K562 (cell line): ENCODE results near the gene SMOC2. TPM values are rescaled to one million over a fixed set of nuclear protein-coding genes. Genes with fewer than 3 reads are reported as not detected.

ENCODE experiments used
- ATAC-seq: fragments of 200-7000 bp; cut with Tn5 transposase; 3 replicates; pipeline ENCODE4 v1.9.1; 2020; ENCODE audit warnings: moderate library complexity
- BruUV-seq: library from RNA; stranded (reverse); fragments of 400-500 nt; replicated peaks from 2 replicates; lab custom pipeline; 2021; lab: Mats Ljungman, UMichigan
- CTCF ChIA-PET: fragments of 300-600 bp; formaldehyde crosslinking; extraction: SDS; loops from one replicate; lab custom pipeline; 2021; ENCODE audit warnings: low intra/inter-chr PET ratio; lab: Yijun Ruan, JAX
- POLR2A ChIA-PET: fragments of 300-600, 350-650 bp; sonication (Branson Sonifier 250); formaldehyde crosslinking; extraction: SDS; loops from one replicate; lab custom pipeline; 2021; ENCODE audit warnings: antibody characterized with exemption, inconsistent platforms; lab: Yijun Ruan, JAX
- DNase-seq, 4 experiments: peaks; one replicate each; pipeline versions ENCODE4 v3.0.0 to v3.0.0-alpha.2; 2011 to 2018; ENCODE audit warnings: low spot score in 3 of 4, mixed read lengths in 3 of 4; ENCODE audit errors: extremely low read depth in 1 of 4
- FAIRE-seq: peaks from 2 replicates; lab custom pipeline; 2011; peaks lifted over from hg19 to GRCh38; lab: Jason Lieb, UNC
- H2AFZ ChIP-seq: 2 replicates; pipeline ENCODE4 v1.6.0; 2011; ENCODE audit warnings: low read depth, low read length, control low read depth, inconsistent platforms
- H3K27ac ChIP-seq: fragments of 200-600 bp; 3 replicates; pipeline ENCODE4 v1.8.0; 2011; ENCODE audit warnings: low read depth, mild to moderate bottlenecking, control low read depth, inconsistent platforms, low read length, moderate library complexity, mixed read lengths; ENCODE audit errors: extremely low read depth
- H3K27me3 ChIP-seq, 2 experiments: fragments of 300-600 bp in 1 of 2; 2 replicates in 1 of 2; 3 replicates in 1 of 2; pipeline versions ENCODE4 v1.6.0 to v1.8.0; 2011; ENCODE audit warnings: inconsistent platforms in 2 of 2, low read length in 2 of 2, mild to moderate bottlenecking in 1 of 2, mixed read lengths in 1 of 2, moderate library complexity in 1 of 2; ENCODE audit not compliant: control insufficient read depth in 2 of 2, insufficient read depth in 2 of 2
- H3K36me3 ChIP-seq: fragments of 300-600 bp; 3 replicates; pipeline ENCODE4 v1.8.0; 2011; ENCODE audit warnings: mild to moderate bottlenecking, low read length, inconsistent platforms; ENCODE audit not compliant: control insufficient read depth, insufficient read depth
- H3K4me1 ChIP-seq, 2 experiments: fragments of 200-600 bp in 1 of 2; replicated peaks in 1 of 2; 2 replicates in 1 of 2; 3 replicates in 1 of 2; pipeline versions ENCODE4 v1.5.1 to v1.8.0; 2011; ENCODE audit warnings: inconsistent platforms in 2 of 2, low read length in 2 of 2, mild to moderate bottlenecking in 1 of 2, mixed read lengths in 1 of 2, moderate library complexity in 1 of 2; ENCODE audit not compliant: control insufficient read depth in 2 of 2, insufficient read depth in 2 of 2
- H3K4me2 ChIP-seq: 2 replicates; pipeline ENCODE4 v1.6.1; 2011; ENCODE audit warnings: low read length, control low read depth, inconsistent platforms, mixed read lengths; ENCODE audit not compliant: insufficient read depth
- H3K4me3 ChIP-seq: fragments of 200-600 bp; sonication (generic), shearing (Covaris generic); 2 replicates; pipeline ENCODE4 v1.5.1; 2016; ENCODE audit warnings: control low read depth, inconsistent platforms
- H3K79me2 ChIP-seq: fragments of 200-600 bp; 3 replicates; pipeline ENCODE4 v1.8.0; 2011; ENCODE audit warnings: low read length, inconsistent platforms; ENCODE audit not compliant: control insufficient read depth, insufficient read depth
- H3K9ac ChIP-seq, 2 experiments: 2 replicates each; pipeline versions ENCODE4 v1.6.0 to v1.6.1; 2011; ENCODE audit warnings: low read depth in 2 of 2, low read length in 2 of 2, control low read depth in 1 of 2, inconsistent platforms in 1 of 2, mild to moderate bottlenecking in 1 of 2, mixed read lengths in 1 of 2; ENCODE audit not compliant: insufficient read depth in 1 of 2
- H3K9me1 ChIP-seq: one replicate; pipeline ENCODE4 v1.6.0; 2011; ENCODE audit warnings: inconsistent platforms, mild to moderate bottlenecking, low read length, moderate library complexity; ENCODE audit not compliant: control insufficient read depth, insufficient read depth
- H3K9me3 ChIP-seq: replicated peaks from 2 replicates; pipeline ENCODE4 v1.5.1; 2011; ENCODE audit warnings: low read depth, low read length, inconsistent platforms; ENCODE audit not compliant: control insufficient read depth, insufficient read depth
- H4K20me1 ChIP-seq: replicated peaks from 2 replicates; pipeline ENCODE4 v1.6.1; 2011; ENCODE audit warnings: low read length, inconsistent platforms, mixed read lengths; ENCODE audit not compliant: control insufficient read depth, insufficient read depth
- AFF4 ChIP-seq: sonication (generic); formaldehyde crosslinking; IDR thresholded peaks from 2 replicates; pipeline ENCODE4 v1.8.0; 2023; ENCODE audit warnings: mild to moderate bottlenecking, missing genetic modification reagents
- BRCA1 ChIP-seq, 2 experiments: fragments of 450-650 bp in 1 of 2; sonication (generic) in 1 of 2; formaldehyde crosslinking in 1 of 2; IDR thresholded peaks; 2 replicates each; pipeline versions ENCODE4 v1.5.0 to v1.6.1; 2017 to 2020; ENCODE audit warnings: mild to moderate bottlenecking in 1 of 2, missing genetic modification reagents in 1 of 2
- L3MBTL2 ChIP-seq: fragments of 450-650 bp; IDR thresholded peaks from 2 replicates; pipeline ENCODE4 v1.6.1; 2016; ENCODE audit warnings: mild to moderate bottlenecking, moderate library complexity
- MAZ ChIP-seq, 2 experiments: fragments of 450-650 bp in 1 of 2; sonication (generic) in 1 of 2; formaldehyde crosslinking; IDR thresholded peaks in 1 of 2; conservative IDR thresholded peaks in 1 of 2; 2 replicates each; pipeline versions ENCODE4 v1.4.0 to v1.5.0; 2020; ENCODE audit warnings: mild to moderate bottlenecking in 1 of 2, missing genetic modification reagents in 1 of 2
- NFE2 ChIP-seq: IDR thresholded peaks from 2 replicates; pipeline ENCODE4 v1.6.1; 2014; ENCODE audit warnings: antibody characterized with exemption, low read depth
- POLR3G ChIP-seq: IDR thresholded peaks from 2 replicates; pipeline ENCODE4 v1.6.1; 2011; ENCODE audit not compliant: insufficient read length, insufficient replicate concordance; ENCODE audit errors: extremely low read depth
- PRPF4 ChIP-seq: fragments of 200-400 bp; formaldehyde crosslinking; IDR thresholded peaks from one replicate; pipeline ENCODE4 v1.6.1; 2017; ENCODE audit warnings: low read length, low read depth, mild to moderate bottlenecking; ENCODE audit not compliant: insufficient read depth, poor library complexity, severe bottlenecking
- RBM15 ChIP-seq: fragments of 200-400 bp; formaldehyde crosslinking; IDR thresholded peaks from 2 replicates; pipeline ENCODE4 v1.6.1; 2018; ENCODE audit warnings: mild to moderate bottlenecking, low read length, moderate library complexity; ENCODE audit not compliant: insufficient read depth
- RFX7 ChIP-seq: fragments of 250-450 bp; sonication (Bioruptor Pico); IDR thresholded peaks from 2 replicates; pipeline ENCODE4 v1.5.1; 2021; ENCODE audit warnings: mild to moderate bottlenecking
- ZNF133 ChIP-seq: fragments of 250-450 bp; sonication (Bioruptor Pico); IDR thresholded peaks from 2 replicates; pipeline ENCODE4 v1.4.0; 2020; ENCODE audit warnings: mild to moderate bottlenecking
- ZNF740 ChIP-seq, 3 experiments: fragments of 200-800 bp in 1 of 3; sonication (Bioruptor generic) in 1 of 3; sonication (generic) in 1 of 3; formaldehyde crosslinking in 1 of 3; IDR thresholded peaks; 2 replicates each; pipeline versions ENCODE4 v1.6.1 to v1.8.0; 2016 to 2022; ENCODE audit warnings: mild to moderate bottlenecking in 2 of 3, missing compliant biosample characterization in 2 of 3, missing genetic modification characterization in 2 of 3, missing genetic modification reagents in 1 of 3
- ZNF77 ChIP-seq: fragments of 250-450 bp; sonication (Bioruptor Pico); IDR thresholded peaks from 2 replicates; pipeline ENCODE4 v1.5.0; 2020
- WGBS: fragments of 100-300 bp; shearing (Covaris generic); methylation state at CpG from one replicate; pipeline ENCODE4 v1.1.6; 2016; ENCODE audit warnings: low coverage, mixed read lengths; ENCODE audit not compliant: insufficient coverage; ENCODE audit errors: missing lambda C conversion rate; 5-methylcytosine and 5-hydroxymethylcytosine counted together
- in situ Hi-C: fragments of 300-500 bp; cut with MboI; formaldehyde crosslinking; loops from 4 replicates; pipeline ENCODE4 v1.15.0; 2018; ENCODE audit warnings: inconsistent platforms, mixed read lengths
- intact Hi-C: fragments of 100-400 bp; cut with micrococcal nuclease; formaldehyde crosslinking; loops from 2 replicates; pipeline ENCODE4 v1.14.2; 2022
- polyA plus RNA-seq, 8 experiments: library from polyadenylated mRNA; depleted of rRNA in 4 of 8; stranded (reverse) in 5 of 8; unstranded in 3 of 8; fragments of >200 nt; fragmentation: Nextera tagmentation in 2 of 8; fragmentation: Illumina TruSeq in 1 of 8; extraction: Ambion mirVana in 2 of 8; extraction: Trizol in 1 of 8; gene quantifications; 2 replicates each; pipeline versions ENCODE4 v1.2.1 to v1.2.3, GENCODE V29; 2011 to 2014; ENCODE audit warnings: inconsistent platforms in 1 of 8, missing spikeins in 1 of 8
- total RNA-seq, 7 experiments: library from RNA; depleted of rRNA in 6 of 7; stranded (reverse); fragments of >200 nt in 6 of 7; fragmentation: Illumina TruSeq in 2 of 7; extraction: Trizol in 2 of 7; gene quantifications; 2 replicates each; pipeline versions ENCODE4 v1.2.1 to v1.2.3, GENCODE V29; 2011 to 2021; ENCODE audit warnings: low replicate concordance in 1 of 7

Gene SMOC2
- total and polyA plus RNA-seq, 9 of the 15 experiments (the other 6 are each of a cell fraction or from before 2014, with no cell fraction given): 0.45 to 2.3 (median 1.1) TPM

DNA sequence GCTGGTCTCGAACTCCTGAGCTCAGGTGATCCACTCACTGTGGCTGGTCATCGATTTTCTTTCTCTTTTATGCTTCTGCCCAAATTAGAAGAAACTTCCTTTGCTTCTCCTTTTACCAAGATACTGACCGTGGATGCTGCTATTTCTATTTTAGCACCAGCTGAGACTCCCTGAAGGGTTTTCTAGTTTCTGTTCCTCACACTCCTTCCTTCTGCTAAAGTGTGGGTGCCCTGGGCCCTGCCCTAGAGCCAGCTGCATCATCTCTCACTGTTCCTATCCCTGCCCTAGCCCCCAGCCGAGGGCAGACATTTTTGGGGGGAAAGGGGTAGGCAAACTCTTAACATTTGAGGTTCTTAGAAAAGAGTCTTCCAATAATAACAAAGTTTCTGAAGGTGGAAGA, 6.3 kb downstream of the SMOC2 start:
- Histone ChIP-seq H3K79me2 (no peaks in the 10 kb centered on the region), H3K27me3 (peaks cover 5% of the 10 kb centered on the region in 2 experiments; a peak in 3 of 5 replicates), H4K20me1 (no peaks in the 10 kb centered on the region; the same call in none of the 2 replicates), H3K4me3 (no peak overlapping the region), H3K9me1 (no peaks in the 10 kb centered on the region), H3K36me3 (no peaks in the 10 kb centered on the region), H3K9me3 (no peaks in the 10 kb centered on the region), H3K9ac (no peak overlapping the region), H3K4me2 (no peak overlapping the region), H2AFZ (no peak overlapping the region), H3K4me1 (0 out of 5 replicates have a peak, but pooled peaks cover 0 to under 1% of the 10 kb centered on the region in 2 experiments), H3K27ac (no peak overlapping the region)
- CTCF ChIA-PET: no interaction called here
- in situ Hi-C loops (no loop called here), intact Hi-C loops (no loop called here)
- no peak for DNase-seq
- POLR2A ChIA-PET: no interaction called here
- ATAC-seq: no peak
- no TSS peak for BruUV-seq
- no peak for TF ChIP-seq RFX7 (CRISPR knock-in tag)
- TF ChIP-seq RBM15: no peak
- TF ChIP-seq BRCA1 (IDR thresholded peaks at IDR 0.05): no peak
- no peak for TF ChIP-seq BRCA1 (CRISPR knock-in tag; IDR thresholded peaks at IDR 0.05)
- no peak for TF ChIP-seq ZNF77 (CRISPR knock-in tag)
- no peak for TF ChIP-seq PRPF4
- TF ChIP-seq NFE2: no peak
- no peak for TF ChIP-seq MAZ (CRISPR knock-in tag; conservative IDR thresholded peaks at IDR 0.05 in 1 of 2, IDR thresholded peaks at IDR 0.05 in 1 of 2)
- TF ChIP-seq AFF4 (CRISPR knock-in tag): no peak
- no peak for TF ChIP-seq ZNF133
- no peak for TF ChIP-seq L3MBTL2
- TF ChIP-seq ZNF740 (CRISPR knock-in tag; IDR thresholded peaks at IDR 0.05): no peak
- no peak for TF ChIP-seq ZNF740 (tag; IDR thresholded peaks at IDR 0.05)
- no peak for TF ChIP-seq POLR3G
- no peak for FAIRE-seq
- 29% methylated on average over 4 of the region's 4 CpGs for WGBS
